Measurements from ENCODE around the gene KLHL18.

KLHL18 gene

DNA sequence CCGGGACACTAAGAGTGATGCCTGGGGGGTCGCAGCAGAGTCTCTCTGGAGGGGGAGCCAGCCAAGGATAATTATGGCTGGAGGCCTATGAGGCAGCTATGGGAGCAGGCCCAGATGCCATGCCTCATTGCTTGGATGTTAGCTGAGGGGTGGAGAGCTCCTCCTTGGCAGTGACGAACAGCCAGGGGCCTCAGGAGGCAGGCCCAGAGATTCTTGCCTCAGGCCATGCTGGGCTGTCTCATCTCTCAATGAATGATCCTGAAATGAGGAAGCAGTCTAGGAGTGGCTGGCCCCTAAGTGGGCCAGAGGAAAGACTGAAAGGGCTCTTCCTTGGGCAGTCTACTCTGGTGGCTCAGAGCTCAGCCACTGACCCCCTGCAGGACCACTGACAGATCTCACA, 21.4 kb upstream of the KLHL18 start:
- TF ChIP-seq, protein P1, sequence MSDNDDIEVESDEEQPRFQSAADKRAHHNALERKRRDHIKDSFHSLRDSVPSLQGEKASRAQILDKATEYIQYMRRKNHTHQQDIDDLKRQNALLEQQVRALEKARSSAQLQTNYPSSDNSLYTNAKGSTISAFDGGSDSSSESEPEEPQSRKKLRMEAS (IDR thresholded peaks at IDR 0.05) = no peak
- TF ChIP-seq EGR1 (IDR thresholded peaks at IDR 0.05) (no peak), TCF12 (IDR thresholded peaks at IDR 0.05; ENCODE audit: low read depth) (no peak), TEAD4 (IDR thresholded peaks at IDR 0.05) (no peak), CREB1 (IDR thresholded peaks at IDR 0.05; ENCODE audit: low read depth) (no peak), TAF1 (IDR thresholded peaks at IDR 0.05; ENCODE audit: low read depth) (no peak), RAD21 (IDR thresholded peaks at IDR 0.05; ENCODE audit: low read depth) (no peak), FOXM1 (IDR thresholded peaks at IDR 0.05; ENCODE audit: borderline replicate concordance, low read depth) (no peak), ZBTB7A (IDR thresholded peaks at IDR 0.05; ENCODE audit: low read depth) (no peak), CEBPB (IDR thresholded peaks at IDR 0.05) (no peak), EP300 (IDR thresholded peaks at IDR 0.05; ENCODE audit: borderline replicate concordance) (no peak), YY1 (IDR thresholded peaks at IDR 0.05; ENCODE audit: low read depth) (no peak), NFIC (IDR thresholded peaks at IDR 0.05) (no peak)
- TF ChIP-seq, protein P2, sequence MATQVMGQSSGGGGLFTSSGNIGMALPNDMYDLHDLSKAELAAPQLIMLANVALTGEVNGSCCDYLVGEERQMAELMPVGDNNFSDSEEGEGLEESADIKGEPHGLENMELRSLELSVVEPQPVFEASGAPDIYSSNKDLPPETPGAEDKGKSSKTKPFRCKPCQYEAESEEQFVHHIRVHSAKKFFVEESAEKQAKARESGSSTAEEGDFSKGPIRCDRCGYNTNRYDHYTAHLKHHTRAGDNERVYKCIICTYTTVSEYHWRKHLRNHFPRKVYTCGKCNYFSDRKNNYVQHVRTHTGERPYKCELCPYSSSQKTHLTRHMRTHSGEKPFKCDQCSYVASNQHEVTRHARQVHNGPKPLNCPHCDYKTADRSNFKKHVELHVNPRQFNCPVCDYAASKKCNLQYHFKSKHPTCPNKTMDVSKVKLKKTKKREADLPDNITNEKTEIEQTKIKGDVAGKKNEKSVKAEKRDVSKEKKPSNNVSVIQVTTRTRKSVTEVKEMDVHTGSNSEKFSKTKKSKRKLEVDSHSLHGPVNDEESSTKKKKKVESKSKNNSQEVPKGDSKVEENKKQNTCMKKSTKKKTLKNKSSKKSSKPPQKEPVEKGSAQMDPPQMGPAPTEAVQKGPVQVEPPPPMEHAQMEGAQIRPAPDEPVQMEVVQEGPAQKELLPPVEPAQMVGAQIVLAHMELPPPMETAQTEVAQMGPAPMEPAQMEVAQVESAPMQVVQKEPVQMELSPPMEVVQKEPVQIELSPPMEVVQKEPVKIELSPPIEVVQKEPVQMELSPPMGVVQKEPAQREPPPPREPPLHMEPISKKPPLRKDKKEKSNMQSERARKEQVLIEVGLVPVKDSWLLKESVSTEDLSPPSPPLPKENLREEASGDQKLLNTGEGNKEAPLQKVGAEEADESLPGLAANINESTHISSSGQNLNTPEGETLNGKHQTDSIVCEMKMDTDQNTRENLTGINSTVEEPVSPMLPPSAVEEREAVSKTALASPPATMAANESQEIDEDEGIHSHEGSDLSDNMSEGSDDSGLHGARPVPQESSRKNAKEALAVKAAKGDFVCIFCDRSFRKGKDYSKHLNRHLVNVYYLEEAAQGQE (IDR thresholded peaks at IDR 0.05; ENCODE audit: low read depth) = no peak
- TF ChIP-seq, protein P3, sequence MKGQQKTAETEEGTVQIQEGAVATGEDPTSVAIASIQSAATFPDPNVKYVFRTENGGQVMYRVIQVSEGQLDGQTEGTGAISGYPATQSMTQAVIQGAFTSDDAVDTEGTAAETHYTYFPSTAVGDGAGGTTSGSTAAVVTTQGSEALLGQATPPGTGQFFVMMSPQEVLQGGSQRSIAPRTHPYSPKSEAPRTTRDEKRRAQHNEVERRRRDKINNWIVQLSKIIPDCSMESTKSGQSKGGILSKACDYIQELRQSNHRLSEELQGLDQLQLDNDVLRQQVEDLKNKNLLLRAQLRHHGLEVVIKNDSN (IDR thresholded peaks at IDR 0.05) = no peak

DNA sequence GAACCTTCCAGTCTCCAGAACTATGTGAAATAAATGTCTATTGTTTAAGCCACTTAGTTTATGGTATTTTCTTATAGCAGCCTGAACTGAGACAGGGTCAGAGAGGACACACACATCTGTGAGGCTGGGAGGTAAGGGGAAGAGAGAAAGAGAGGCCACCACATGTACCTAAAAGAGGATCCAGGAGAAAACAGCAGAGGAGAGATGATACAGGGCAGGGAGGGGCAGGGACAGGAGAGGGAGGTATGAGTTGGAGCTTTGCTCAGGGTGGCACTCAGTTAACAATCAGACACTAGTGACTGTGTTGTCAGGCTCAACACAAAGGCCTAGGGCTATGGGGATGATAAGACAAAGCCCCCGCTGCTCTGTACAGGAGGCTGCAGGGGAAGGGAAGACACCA, 17.7 kb upstream of the KLHL18 start:
- TF ChIP-seq FOXM1 (IDR thresholded peaks at IDR 0.05; ENCODE audit: borderline replicate concordance, low read depth) (no peak), CEBPB (IDR thresholded peaks at IDR 0.05) (no peak), ZBTB7A (IDR thresholded peaks at IDR 0.05; ENCODE audit: low read depth) (no peak), TEAD4 (IDR thresholded peaks at IDR 0.05) (no peak), CREB1 (IDR thresholded peaks at IDR 0.05; ENCODE audit: low read depth) (no peak), EP300 (IDR thresholded peaks at IDR 0.05; ENCODE audit: borderline replicate concordance) (no peak), RAD21 (IDR thresholded peaks at IDR 0.05; ENCODE audit: low read depth) (no peak), NFIC (IDR thresholded peaks at IDR 0.05) (no peak)
- TF ChIP-seq, protein P3 (IDR thresholded peaks at IDR 0.05) = no peak
- TF ChIP-seq, protein P1 (IDR thresholded peaks at IDR 0.05) = no peak
- TF ChIP-seq, protein P2 (IDR thresholded peaks at IDR 0.05; ENCODE audit: low read depth) = no peak

DNA sequence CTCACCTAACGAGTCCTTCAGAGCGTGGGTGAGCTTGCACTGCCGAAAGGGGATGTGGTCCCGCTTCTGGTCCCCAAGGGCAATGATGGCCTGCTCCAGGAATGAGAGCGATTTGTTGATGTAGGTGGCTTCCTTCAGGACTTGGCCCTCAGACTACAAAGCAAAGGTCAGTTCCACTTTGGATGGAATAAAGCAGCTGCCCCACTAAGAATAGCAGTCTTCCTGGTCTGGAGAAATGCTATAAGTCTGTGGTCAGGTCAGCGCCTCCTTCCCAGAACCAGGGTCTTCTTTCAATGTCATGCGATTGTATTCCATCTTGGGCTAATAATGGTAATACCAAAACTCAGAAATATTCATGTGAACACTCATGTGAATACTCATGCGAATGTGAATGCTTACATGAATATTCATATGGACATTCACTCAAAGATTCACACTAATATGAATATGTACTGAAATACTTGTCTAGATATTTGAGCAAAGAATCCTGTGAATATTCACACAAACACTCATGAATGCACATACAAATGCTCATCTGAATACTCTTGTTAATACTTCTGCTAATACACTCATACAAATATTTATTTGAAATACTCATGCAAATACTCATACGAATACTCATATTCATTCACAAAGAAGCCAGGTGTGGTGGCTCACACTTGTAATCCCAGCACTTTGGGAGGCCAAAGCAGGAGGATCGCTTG, 16.9 kb upstream of the KLHL18 start:
- TF ChIP-seq FOXM1 (IDR thresholded peaks at IDR 0.05; ENCODE audit: borderline replicate concordance, low read depth) (no peak), CREB1 (IDR thresholded peaks at IDR 0.05; ENCODE audit: low read depth) (no peak), EGR1 (IDR thresholded peaks at IDR 0.05) (no peak), RAD21 (IDR thresholded peaks at IDR 0.05; ENCODE audit: low read depth) (no peak), NFIC (IDR thresholded peaks at IDR 0.05) (no peak), CEBPB (IDR thresholded peaks at IDR 0.05) (no peak)
- TF ChIP-seq, protein P2 (IDR thresholded peaks at IDR 0.05; ENCODE audit: low read depth) = no peak
- TF ChIP-seq, protein P1 (IDR thresholded peaks at IDR 0.05) = no peak

All from Ishikawa (cell line).